ENCODE measurements around the gene OSBPL7.

OSBPL7 gene

DNA sequence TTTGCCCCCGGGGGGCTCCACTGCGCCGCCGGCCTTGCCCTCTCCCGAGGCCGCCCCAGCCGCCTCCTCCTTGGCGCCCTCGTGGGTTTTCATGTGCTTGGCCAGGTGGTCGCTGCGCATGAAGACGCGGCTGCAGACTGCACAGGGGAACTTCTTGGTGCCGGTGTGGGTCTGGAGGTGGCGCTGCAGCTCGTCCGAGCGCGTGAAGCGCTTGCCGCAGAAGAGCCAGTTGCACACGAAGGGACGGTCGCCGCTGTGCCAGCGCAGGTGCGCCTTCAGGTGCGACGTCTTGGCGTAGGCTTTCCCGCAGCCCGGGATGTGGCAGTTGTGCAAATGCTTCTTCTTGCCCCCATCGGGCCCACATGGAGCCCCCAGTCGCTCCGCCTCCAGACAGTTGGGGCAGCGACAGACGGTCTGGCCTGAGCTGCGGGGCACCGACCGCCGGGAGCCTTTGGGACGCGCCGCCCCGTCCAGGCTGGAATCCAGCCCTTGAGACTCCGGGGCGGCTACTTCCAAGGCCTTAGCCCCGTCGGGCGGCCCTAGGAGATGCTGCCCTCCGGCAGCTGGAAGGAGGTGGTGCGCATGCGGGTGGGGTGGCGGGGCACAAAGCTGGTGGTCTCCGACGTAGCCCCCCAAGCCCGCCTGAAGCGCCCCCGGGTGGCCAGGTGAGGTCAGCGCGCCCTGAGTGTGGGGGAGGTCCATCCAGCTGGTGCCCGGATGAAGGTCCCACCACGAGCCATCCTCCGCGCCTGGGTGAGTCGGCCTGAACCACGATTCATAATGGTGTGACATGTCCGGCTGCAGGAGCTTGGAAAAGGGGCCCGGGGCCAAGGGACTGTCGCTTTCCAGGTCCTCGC, 26.0 kb upstream of the OSBPL7 start:
- DNase-seq = no peak

DNA sequence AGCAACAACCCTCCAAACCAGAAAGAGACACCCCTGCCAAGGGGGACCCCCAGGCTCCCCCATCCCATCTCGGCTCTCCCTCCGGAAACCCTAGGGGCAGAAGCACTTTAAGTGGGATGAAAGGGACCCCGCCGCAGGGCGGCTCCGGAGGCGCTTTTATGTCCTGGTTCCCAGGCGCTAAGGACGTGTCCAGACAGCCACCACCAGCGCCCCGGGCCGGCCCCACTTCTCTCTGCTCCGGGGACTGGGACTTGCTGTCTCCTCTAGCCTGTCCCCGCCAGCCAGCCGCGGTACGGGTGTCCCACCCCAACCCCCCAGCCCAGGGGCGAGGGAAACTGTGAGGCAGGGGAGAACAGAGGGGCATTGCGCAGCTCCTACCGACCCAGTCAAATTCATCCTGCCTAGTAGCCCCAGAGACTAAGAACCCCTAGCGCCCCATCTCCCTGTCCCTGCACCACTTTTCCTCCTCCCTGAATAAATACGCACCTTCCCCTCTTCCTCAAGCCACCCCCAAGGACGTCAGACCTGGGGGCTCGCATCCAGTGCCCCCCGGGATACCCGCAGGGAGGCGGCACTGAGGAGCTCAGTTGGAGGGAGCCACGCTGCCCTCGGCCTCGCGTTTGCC, 25.2 kb upstream of the OSBPL7 start:
- DNase-seq = no peak

DNA sequence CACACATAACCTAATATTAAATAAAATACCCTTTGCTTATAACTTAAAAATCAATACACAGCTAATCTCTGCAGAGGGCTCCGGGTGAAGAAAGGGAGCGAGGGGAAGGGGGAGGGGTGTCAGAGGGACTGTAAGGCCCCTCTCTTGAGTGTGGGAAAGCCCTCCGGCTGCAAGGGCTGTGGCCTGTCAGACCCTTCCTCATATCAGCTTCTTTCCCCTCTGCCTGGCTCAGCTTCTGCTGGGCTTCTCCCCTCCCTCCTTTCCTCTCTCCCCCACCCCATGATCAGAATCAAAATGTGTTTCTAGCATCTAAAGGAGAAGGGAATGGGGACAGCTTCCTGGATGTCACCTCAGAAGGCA, 24.1 kb upstream of the OSBPL7 start:
- no peak for DNase-seq

DNA sequence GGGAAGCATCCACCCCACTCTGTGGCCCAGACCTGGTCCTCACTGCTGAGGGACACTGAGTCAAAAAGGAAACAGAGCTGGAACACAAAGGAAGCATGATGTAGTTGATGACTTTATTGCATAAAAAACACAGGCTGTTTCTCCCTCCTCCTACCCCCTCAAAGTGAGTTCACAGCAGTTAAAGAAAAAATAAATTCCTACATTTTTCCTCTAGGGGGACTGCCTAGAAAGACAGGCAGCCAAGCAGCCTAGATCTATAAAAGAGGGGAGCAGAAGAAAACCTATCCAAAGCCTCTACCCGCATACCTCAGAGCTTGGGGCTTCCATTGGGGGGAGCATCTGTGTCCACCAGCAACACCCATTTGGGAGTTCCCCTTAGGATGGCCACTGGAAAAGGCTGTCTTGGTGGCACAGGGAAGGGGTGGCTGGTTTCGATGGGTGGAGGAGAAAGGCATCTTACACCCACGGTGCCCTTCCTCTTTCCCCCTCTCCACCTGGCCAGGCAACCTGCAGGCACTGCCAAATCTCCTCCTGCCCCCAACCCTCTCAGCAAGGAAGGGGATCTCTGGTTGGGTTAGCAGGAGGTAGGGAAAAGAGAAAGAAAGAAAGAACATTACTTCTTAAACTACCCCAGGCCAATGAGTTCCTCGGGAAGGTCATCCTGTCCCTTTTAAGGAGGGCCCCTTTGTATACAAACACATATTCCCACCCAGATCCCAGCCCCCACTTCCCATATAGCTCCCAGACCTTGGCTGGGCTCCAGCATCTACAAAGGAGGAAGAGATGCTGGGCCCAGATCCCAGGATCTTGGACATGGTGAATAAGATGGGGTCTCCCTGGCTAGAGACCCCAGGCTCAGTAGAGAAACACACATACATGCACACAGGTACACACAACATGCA, 23.5 kb upstream of the OSBPL7 start:
- DNase-seq = peak; percentile 32

DNA sequence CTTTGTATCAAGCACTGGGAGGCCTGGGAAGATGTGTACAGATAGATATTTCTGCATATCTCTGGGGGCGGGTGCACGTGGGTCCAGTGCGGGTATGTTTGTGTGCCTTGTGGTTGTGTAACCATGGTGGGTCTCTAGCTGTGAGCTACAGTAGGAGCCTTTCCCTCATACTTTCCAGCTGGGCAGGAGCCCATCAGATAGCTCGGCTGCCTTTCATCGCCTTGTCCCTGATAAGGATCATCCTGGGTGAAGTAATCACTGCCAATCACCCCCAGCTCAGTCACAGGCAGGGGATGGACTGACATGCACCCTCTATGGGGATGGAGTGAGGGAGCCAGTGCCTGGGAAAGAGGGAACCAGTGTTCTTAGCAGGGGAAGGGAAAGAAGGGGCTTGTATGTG, 22.6 kb upstream of the OSBPL7 start:
- DNase-seq = no peak

DNA sequence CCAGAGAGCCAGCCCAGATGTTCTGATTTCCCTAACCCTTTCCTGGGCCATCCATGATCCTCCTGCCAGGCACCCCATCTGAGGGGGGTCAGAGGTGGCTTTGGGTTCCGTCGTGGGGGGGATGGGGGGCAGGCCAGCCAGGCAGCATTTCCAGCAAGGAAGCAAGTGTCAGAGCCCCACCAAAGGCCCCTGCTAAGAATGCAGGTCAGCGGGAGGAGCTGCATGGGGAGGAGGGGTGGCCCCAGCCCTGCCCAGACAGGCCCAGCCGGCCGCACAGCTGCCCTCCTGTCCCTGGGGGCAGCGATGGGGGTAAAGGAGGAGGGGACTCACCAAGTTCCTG, 21.8 kb upstream of the OSBPL7 start:
- DNase-seq = no peak

DNA sequence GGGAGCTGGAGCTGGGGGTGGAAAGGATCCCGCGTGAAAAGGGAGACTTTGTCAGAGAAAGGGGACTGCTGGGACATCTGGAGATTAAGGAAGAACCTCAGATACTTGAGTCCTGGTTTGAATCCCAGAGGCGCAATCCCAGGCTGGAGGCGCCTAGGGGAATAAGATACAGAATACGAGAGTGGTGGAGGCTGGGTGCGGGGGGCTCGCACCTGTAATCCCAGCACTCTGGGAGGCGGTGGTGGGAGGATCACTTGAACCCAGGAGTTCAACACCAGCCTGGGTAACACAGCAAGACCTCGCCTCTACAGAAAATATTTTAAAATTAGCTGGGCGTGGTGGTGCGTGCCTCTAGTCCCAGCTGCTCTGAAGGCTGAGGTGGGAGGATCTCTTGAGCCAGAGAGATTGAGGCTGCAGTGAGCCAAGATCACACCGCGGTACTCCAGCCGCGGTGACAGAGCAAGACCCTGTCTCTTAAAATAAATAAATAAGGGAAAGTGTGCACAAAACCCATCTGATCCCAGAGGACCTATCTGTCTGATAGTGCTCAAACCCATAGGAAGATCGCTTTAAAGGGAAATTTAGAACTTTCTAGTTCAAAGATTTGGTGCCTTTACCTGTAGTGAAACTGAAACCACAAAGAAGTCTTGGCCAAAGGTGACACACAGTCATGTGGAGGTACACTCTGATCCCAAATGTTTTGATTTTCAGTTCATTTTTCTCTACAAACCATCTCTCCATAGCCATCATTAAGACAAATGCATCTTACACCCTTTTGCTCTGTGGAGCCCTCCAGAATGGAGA, 20.1 kb upstream of the OSBPL7 start:
- no peak for DNase-seq

DNA sequence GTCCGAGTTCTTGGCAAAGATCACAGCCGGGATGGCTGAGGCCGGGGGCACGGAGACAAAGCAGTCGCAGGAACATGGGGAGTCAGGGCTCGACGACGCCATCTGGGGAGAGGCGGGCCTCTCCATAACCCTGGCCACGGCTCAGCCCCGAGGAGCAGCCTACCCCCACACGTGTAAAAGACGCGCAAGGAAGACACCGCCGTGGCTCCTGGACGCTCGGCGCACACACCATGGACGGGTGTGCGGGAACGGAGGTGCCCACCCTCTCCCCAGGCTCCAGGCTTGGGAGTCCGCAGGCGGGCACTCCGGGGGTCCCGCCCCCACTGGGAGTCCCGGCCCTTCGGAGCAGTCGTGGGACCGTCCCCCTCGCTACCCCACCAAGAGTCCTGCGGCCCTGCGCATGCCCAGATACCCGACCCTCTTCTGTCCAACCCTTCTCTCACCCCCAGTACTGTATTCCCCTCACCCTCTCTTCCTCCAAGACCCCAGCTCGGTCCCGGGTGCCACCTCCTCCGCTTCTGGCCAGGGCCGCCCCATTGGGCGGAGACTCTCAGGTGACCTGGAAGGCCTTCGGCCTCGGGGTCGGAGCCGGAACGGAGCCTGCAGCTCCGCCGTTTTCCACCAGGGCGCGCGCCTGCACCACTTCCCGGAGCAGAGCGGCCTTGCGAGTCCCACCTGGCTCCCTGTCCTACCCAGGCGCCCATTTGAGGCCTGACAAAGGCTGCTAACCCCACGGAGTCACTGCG, 19.3 kb upstream of the OSBPL7 start, which contains the start of gene SCRN2:
SCRN2 (minus strand) TSS at position 532 of the 746 bp plus-strand sequence; CDS start at position 102, 430 bp downstream.
- DNase-seq = peak; percentile 96

DNA sequence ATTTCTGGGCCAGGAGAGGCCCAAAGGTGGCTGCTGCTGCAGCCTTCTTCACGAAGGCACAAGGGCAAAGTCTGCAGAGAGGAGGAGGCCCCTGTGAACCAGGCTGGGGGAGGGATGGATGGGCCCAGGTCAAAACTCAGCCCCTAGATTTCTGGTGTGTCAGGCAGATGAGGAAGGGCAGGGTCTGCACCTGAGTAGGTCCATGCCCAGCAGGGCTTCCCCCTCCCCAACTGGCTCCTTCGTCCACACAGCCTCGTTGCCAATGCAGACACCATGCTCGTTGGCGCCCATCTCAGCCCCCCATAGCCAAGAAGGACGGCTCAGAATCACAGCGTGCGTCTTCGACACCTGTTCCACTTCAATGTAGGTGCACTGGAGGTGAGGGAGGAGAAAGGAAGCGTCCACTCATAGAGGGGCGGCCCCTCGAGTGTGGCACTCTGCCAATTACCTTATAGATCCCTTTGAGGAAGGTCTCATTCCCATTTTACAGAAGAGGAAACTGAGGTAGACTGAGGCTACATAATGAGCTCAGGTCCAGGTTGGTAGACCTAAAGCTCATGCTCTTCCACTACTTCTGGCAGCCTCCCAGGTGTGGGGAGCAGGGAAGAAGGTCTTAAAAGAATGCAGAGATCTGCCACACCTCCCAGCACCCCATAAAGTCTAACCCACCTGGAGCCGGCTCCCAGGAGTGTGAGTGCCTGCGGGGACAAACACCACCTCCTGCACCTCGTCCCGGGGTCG, 18.6 kb upstream of the OSBPL7 start:
- no peak for DNase-seq

DNA sequence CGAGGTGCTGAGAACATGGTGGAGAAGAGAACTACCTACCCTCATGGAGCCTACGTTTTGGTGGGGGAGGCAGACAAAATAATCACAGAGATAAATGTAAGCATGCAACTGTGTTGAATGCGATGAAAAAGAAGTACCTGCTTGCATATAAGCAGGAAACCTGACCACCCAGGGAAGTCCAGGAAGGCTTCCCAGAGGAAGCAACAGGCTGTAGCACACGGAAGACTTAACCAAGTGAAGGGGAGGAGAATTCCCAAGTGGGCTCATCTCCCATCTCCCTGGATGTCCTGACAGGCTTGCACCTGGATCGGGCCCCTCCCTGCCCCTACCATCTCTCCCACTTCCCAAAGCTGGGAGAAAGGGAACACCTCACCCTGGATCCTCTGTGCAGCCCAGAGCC, 17.5 kb upstream of the OSBPL7 start:
- DNase-seq = no peak

DNA sequence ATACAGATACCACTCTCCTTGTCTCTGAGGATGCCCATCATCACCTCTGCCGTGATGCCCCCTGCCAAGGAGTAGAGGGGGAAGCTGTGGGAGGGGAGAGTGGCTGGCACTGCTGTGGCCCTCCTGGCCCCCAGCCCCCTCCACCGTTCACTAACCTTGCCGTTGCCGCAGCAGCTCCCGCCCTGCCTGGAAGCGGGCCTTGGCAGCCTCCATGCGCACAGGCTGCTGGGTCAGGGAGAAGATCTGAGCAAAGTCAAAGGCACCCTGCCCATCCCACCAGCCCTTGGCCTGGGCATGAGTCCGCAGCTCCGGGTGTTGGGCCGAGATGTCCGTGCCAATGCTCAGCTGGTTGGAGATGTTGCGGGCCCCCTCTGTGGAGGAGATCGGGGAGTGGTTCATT, 17.0 kb upstream of the OSBPL7 start:
- no peak for DNase-seq

DNA sequence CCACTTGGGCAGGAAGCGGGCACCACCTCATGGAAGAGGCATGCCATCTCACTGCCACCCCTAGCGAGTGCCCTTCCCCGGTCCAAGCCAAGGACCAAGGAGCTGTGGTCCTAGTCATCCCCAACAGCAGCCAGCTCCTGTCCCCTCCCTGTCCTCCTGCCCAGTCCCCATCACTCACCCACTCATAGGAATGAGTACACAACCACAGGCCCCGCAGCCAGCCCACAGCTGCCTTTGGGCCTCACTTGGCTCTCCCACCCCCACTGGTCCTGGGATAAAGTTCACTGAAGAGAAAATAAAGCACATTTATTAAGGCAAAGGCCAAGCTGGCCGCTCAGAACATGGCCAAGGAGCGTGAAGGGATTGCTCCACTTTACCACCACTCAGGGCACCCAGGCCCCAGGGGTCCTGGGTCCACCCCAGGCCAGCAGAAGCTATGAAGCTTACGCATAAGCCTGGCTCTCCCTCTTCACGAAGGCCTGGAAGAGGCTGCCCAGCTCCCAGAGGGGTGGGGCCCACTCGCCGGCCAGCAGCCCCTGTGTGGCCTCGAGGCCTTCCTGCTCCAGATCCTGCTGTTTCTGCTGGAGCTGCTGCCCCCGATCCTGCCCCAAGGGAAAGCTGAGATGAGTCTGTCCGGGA, 15.9 kb upstream of the OSBPL7 start:
- DNase-seq = no peak

DNA sequence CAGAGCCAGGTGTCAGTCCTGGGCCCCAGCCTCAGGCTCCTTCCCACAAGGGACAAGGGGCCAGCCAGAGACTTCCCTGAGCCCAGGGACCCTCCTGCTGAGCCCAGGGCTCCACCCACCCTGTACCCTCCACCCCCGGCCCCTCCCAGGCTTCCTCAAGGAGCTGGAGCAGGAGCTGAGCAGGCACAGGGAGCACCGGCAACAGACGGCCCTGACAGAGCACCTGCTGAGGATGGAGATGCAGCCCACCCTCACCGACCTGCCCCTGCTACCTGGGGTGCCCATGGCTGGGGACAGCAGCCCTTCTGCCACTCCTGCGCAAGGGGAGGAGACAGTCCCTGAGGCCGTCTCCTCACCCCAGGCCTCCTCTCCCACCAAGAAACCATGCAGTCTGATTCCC, 15.0 kb upstream of the OSBPL7 start:
- DNase-seq = no peak

DNA sequence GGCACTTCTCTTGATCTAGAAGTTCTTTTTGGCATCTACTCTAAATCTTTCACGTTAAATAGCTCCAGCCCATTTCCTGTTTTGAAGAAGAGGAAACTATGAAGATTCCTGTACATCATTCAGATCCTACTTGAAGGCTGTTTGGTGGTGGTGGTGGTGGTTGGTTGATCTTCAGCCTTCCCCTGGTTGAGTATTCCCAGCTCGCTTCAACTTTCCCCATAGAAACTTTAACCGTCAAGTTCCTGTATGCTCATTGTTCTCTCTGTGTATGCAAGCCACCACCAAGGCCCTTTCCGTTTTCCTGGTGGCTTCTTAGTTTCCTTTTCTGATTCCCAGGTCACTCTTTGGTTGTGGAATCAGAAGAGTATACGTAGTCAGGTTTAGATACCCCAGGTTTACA, 13.2 kb upstream of the OSBPL7 start:
- DNase-seq = no peak

DNA sequence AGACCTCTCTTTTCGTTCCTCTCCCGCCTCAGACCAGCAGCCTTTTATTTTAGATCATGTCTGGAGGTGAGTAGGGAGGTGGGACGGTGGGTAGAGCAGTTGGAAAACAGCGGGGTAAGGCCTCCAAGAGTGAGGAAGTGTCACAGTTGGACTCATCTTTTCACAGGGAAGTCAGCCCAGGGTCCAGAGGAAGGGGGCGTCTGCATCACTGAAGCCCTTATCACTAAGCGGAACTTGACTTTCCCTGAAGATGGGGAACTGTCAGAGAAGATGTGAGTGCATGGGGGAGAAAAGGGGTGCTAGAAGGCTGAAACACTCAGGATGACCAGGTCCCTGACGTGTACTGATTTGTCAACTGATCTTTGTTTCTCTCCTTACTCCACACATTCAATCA, 10.3 kb upstream of the OSBPL7 start:
- peak; percentile 39 for DNase-seq

DNA sequence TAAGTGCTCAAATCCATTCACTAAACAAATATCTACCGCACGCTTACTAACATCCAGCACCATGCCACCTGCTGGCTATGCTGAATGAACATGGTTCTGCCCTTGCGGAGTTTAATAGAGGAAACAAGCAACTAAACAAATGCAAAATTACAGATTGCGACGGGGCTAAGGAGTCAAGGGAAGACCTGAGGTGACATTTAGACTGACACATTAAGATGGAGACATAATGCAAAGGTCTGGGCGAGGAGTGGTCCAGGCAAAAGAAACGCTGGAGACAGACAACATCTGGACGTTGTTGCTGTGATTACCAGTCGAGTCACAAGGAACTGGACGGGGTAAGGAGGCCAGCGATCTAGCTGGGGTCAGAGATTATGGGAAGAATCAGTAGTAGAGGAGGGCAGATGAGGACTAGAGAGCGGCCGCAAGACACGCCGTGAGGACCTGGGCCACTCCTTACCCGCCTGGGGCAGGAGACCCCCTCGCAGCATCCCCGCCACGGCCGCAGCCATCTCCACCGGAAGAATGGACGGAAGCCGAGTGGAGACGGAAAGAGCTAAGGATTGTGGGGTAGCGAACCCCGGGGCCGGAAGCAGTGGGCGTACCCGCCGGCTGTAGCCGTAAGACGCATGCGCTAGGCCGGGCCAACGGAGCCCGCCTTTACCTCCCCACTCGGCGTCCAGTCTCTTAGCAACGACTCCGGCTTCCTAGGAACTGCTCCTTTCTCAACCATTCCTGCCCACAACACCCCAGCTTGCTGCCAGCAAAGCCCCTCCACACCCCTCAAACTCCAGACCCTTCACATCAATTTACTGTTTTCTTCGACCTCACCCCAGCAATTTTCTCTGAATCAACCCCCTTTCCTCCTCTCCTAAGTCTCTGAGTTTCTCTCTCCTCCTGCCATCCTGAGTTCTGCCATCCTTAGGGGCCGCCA, 9.7 kb upstream of the OSBPL7 start, which contains the start of the genes LRRC46 and MRPL10:
LRRC46 (plus strand) TSS at position 668 of the 931 bp plus-strand sequence. CDS start 320 bp downstream, outside the sequence.
MRPL10 (minus strand) TSS at position 539 of the 931 bp plus-strand sequence; CDS start at position 509, 30 bp downstream.
- peak; percentile 95 for DNase-seq

DNA sequence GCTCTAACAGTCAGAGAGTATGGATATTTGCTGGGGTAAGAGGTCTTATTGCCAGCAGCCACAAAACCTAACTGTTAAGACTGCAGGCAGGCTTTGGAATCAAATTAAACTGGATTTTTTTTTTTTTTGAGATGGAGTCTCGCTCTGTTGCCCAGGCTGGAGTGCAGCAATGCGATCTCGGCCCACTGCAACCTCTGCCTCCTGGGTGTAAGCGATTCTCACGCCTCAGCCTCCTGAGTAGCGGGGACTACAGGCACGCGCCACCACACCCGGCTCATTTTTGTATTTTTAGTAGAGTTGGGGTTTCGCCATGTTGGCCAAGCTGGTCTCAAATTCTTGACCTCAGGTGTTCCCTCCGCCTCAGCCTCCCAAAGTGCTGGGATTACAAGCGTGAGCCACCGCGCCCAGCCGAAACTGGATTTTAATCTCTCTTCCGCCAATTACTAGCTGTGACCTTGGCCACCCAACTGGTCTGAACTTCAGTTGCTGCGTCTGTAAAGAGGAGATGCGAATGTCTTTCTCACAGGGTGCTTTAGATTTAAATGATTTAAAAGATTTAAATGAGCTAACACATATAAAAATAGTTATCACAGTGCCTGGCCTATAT, 8.9 kb upstream of the OSBPL7 start:
- no peak for DNase-seq

DNA sequence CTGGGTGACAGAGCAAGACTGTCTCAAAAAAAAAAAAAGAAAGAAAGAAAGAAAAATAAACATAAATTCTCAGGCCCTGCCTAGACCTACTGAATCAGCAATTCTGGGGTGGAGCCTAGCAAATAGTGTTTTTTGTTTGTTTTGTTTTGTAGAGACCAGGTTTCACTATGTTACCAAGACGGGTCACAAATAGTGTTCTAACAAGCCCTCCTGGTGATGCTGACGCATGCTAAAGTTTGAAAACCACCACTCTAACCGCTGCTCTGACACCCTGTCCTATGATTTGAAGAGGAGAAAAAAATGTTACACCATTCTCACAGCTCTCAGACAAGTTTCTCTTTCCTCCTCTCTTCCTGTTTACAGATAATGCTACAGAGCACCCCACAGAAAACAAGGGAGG, 8.3 kb upstream of the OSBPL7 start:
- DNase-seq = no peak

DNA sequence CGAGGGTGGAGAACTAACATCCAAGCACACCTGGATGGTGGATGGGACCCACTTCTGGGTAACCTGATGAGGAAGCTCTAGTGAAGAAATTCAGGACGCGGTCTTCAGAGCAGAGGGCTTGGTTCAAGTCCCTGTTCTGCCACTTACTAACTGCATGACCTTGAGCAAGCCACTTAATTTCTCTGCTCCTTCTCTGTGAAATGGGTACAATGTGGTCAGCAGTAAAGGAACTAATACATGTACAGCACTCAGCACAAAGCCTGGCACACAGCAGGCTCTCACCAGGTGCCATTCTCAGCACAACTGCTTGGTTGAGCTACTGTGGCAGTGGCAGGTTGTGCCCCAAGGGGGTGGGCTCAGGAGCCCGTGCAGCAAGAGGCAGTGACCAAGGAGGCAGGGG, 1.9 kb upstream of the OSBPL7 start:
- no peak for DNase-seq

Data from OCI-M1 (cell line).